ENCODE results near the gene CRIM1. TPM values are rescaled to one million over a fixed set of nuclear protein-coding genes. Genes with fewer than 3 reads are reported as not detected.

Gene CRIM1
- total RNA-seq, 2 experiments from 2014 or later: 3.9 to 5.2 TPM

- CTCF ChIA-PET: interaction anchor here (0.6 to 1.4 kb wide), 2 partner anchors 10 to 17 kb away, joined by 3 to 4 read pairs; no protein-coding TSS in a partner anchor
- H3K9me3 Mint-ChIP-seq (ENCODE audit: low read depth): no peaks in the 10 kb centered on the region
- no peaks in the 10 kb centered on the region for H3K27me3 Mint-ChIP-seq
- ATAC-seq: no peak
- H3K4me1 Mint-ChIP-seq: no peaks in the 10 kb centered on the region
- no peaks in the 10 kb centered on the region for H3K36me3 Mint-ChIP-seq (ENCODE audit: low read depth)
- no peak for DNase-seq
- H3K4me3 Mint-ChIP-seq: no peak overlapping the region
- H3K27ac Mint-ChIP-seq: no peak overlapping the region
- intact Hi-C loops (cut with DNase I, micrococcal nuclease): no loop called here
- POLR2A ChIA-PET: no interaction called here
Measured at GRCh38 chr2:36450466-36451196, 95.1 kb downstream of the CRIM1 start.

- Mint-ChIP-seq H3K36me3 (ENCODE audit: low read depth) (no peaks in the 10 kb centered on the region), H3K9me3 (ENCODE audit: low read depth) (no peaks in the 10 kb centered on the region), H3K4me1 (no peaks in the 10 kb centered on the region), H3K4me3 (no peak overlapping the region), H3K27ac (no peak overlapping the region), H3K27me3 (no peaks in the 10 kb centered on the region)
- no peak for DNase-seq
- intact Hi-C loops (cut with DNase I, micrococcal nuclease): no loop called here
- POLR2A ChIA-PET: no interaction called here
- CTCF ChIA-PET: interaction anchor here (1.4 kb wide), 1 partner anchor 11 kb away, joined by 4 read pairs; no protein-coding TSS in a partner anchor
- no peak for ATAC-seq
Measured at GRCh38 chr2:36451512-36451911, 95.9 kb downstream of the CRIM1 start.

- H3K4me1 Mint-ChIP-seq: no peaks in the 10 kb centered on the region
- H3K36me3 Mint-ChIP-seq (ENCODE audit: low read depth): no peaks in the 10 kb centered on the region
- intact Hi-C loops (cut with DNase I, micrococcal nuclease): no loop called here
- ChIA-PET CTCF (interaction anchor here (1.4 kb wide), 1 partner anchor 12 kb away, joined by 4 read pairs; no protein-coding TSS in a partner anchor), POLR2A (no interaction called here)
- no peaks in the 10 kb centered on the region for H3K27me3 Mint-ChIP-seq
- no peaks in the 10 kb centered on the region for H3K9me3 Mint-ChIP-seq (ENCODE audit: low read depth)
- H3K27ac Mint-ChIP-seq: no peak overlapping the region
- no peak overlapping the region for H3K4me3 Mint-ChIP-seq
- no peak for ATAC-seq
- DNase-seq: no peak
Measured at GRCh38 chr2:36452260-36452659, 96.7 kb downstream of the CRIM1 start.

GRCh38 chr2:36453652-36454051, 98.1 kb downstream of the CRIM1 start:
- ChIA-PET CTCF (no interaction called here), POLR2A (no interaction called here)
- intact Hi-C loops (cut with DNase I, micrococcal nuclease): no loop called here
- Mint-ChIP-seq H3K27ac (no peak overlapping the region), H3K4me3 (no peak overlapping the region), H3K4me1 (no peaks in the 10 kb centered on the region), H3K27me3 (no peaks in the 10 kb centered on the region), H3K36me3 (ENCODE audit: low read depth) (no peaks in the 10 kb centered on the region), H3K9me3 (ENCODE audit: low read depth) (no peaks in the 10 kb centered on the region)
- ATAC-seq: no peak
- DNase-seq: no peak

GRCh38 chr2:36455011-36455410, 99.4 kb downstream of the CRIM1 start:
- DNase-seq: no peak
- H3K9me3 Mint-ChIP-seq (ENCODE audit: low read depth): no peaks in the 10 kb centered on the region
- POLR2A ChIA-PET: no interaction called here

GRCh38 chr2:36455788-36456187, 100.2 kb downstream of the CRIM1 start:
- ChIA-PET CTCF (no interaction called here), POLR2A (no interaction called here)
- H3K27ac Mint-ChIP-seq: no peak overlapping the region
- no peaks in the 10 kb centered on the region for H3K36me3 Mint-ChIP-seq (ENCODE audit: low read depth)
- no peaks in the 10 kb centered on the region for H3K27me3 Mint-ChIP-seq
- no peaks in the 10 kb centered on the region for H3K9me3 Mint-ChIP-seq (ENCODE audit: low read depth)
- no peak for ATAC-seq
- H3K4me3 Mint-ChIP-seq: no peak overlapping the region
- H3K4me1 Mint-ChIP-seq: no peaks in the 10 kb centered on the region
- intact Hi-C loops (cut with DNase I, micrococcal nuclease): no loop called here
- no peak for DNase-seq

More at GRCh38 chr2:36455011-36455410, 99.4 kb downstream of the CRIM1 start:
- no peak overlapping the region for H3K27ac Mint-ChIP-seq
- no peak overlapping the region for H3K4me3 Mint-ChIP-seq
- no peak for ATAC-seq
- CTCF ChIA-PET: no interaction called here
- no peaks in the 10 kb centered on the region for H3K27me3 Mint-ChIP-seq
- no peaks in the 10 kb centered on the region for H3K4me1 Mint-ChIP-seq
- intact Hi-C loops (cut with DNase I, micrococcal nuclease): no loop called here
- no peaks in the 10 kb centered on the region for H3K36me3 Mint-ChIP-seq (ENCODE audit: low read depth)

- Mint-ChIP-seq H3K4me1 (no peaks in the 10 kb centered on the region), H3K4me3 (no peak overlapping the region), H3K9me3 (ENCODE audit: low read depth) (no peaks in the 10 kb centered on the region), H3K36me3 (ENCODE audit: low read depth) (no peaks in the 10 kb centered on the region), H3K27ac (no peak overlapping the region), H3K27me3 (no peaks in the 10 kb centered on the region)
- ChIA-PET CTCF (interaction anchor here (1.1 kb wide), 1 partner anchor 36 kb away, joined by 3 read pairs; no protein-coding TSS in a partner anchor), POLR2A (no interaction called here)
- intact Hi-C loops (cut with DNase I, micrococcal nuclease): no loop called here
- no peak for ATAC-seq
- no peak for DNase-seq
Measured at GRCh38 chr2:36456227-36457175, 100.9 kb downstream of the CRIM1 start.

- no peaks in the 10 kb centered on the region for H3K9me3 Mint-ChIP-seq (ENCODE audit: low read depth)
- POLR2A ChIA-PET: no interaction called here
Measured at GRCh38 chr2:36458106-36458505, 102.5 kb downstream of the CRIM1 start.

GRCh38 chr2:36459725-36460137, 104.2 kb downstream of the CRIM1 start:
- Mint-ChIP-seq H3K36me3 (ENCODE audit: low read depth) (no peaks in the 10 kb centered on the region), H3K9me3 (ENCODE audit: low read depth) (no peaks in the 10 kb centered on the region), H3K27me3 (no peaks in the 10 kb centered on the region), H3K4me1 (no peaks in the 10 kb centered on the region), H3K27ac (no peak overlapping the region), H3K4me3 (no peak overlapping the region)
- ChIA-PET POLR2A (no interaction called here), CTCF (interaction anchor here (1.0 kb wide), 1 partner anchor 24 kb away, joined by 3 read pairs; no protein-coding TSS in a partner anchor)
- intact Hi-C loops (cut with DNase I, micrococcal nuclease): no loop called here
- no peak for ATAC-seq
- DNase-seq: no peak

More at GRCh38 chr2:36458106-36458505, 102.5 kb downstream of the CRIM1 start:
- no peaks in the 10 kb centered on the region for H3K27me3 Mint-ChIP-seq
- no peak overlapping the region for H3K27ac Mint-ChIP-seq
- DNase-seq: no peak
- no peak for ATAC-seq
- no peaks in the 10 kb centered on the region for H3K36me3 Mint-ChIP-seq (ENCODE audit: low read depth)
- CTCF ChIA-PET: no interaction called here
- H3K4me1 Mint-ChIP-seq: no peaks in the 10 kb centered on the region
- no peak overlapping the region for H3K4me3 Mint-ChIP-seq
- intact Hi-C loops (cut with DNase I, micrococcal nuclease): no loop called here

GRCh38 chr2:36461039-36461681, 105.6 kb downstream of the CRIM1 start:
- ChIA-PET POLR2A (no interaction called here), CTCF (interaction anchor here (0.5 to 1.0 kb wide), 2 partner anchors 22 to 1146 kb away, joined by 3 to 4 read pairs; no protein-coding TSS in a partner anchor)
- no peaks in the 10 kb centered on the region for H3K4me1 Mint-ChIP-seq
- H3K27ac Mint-ChIP-seq: no peak overlapping the region
- intact Hi-C loops (cut with DNase I, micrococcal nuclease): no loop called here
- H3K9me3 Mint-ChIP-seq (ENCODE audit: low read depth): no peaks in the 10 kb centered on the region
- peak; percentile 94 for ATAC-seq
- H3K36me3 Mint-ChIP-seq (ENCODE audit: low read depth): no peaks in the 10 kb centered on the region
- no peaks in the 10 kb centered on the region for H3K27me3 Mint-ChIP-seq
- no peak for DNase-seq
- no peak overlapping the region for H3K4me3 Mint-ChIP-seq

- Mint-ChIP-seq H3K27ac (no peak overlapping the region), H3K36me3 (ENCODE audit: low read depth) (no peaks in the 10 kb centered on the region), H3K4me3 (no peak overlapping the region), H3K4me1 (no peaks in the 10 kb centered on the region), H3K9me3 (ENCODE audit: low read depth) (no peaks in the 10 kb centered on the region), H3K27me3 (no peaks in the 10 kb centered on the region)
- ChIA-PET POLR2A (no interaction called here), CTCF (interaction anchor here (0.7 to 0.9 kb wide), 2 partner anchors 72 to 110 kb away, joined by 3 read pairs; no protein-coding TSS in a partner anchor)
- no peak for ATAC-seq
- intact Hi-C loops (cut with DNase I, micrococcal nuclease): no loop called here
- DNase-seq: no peak
Measured at GRCh38 chr2:36462311-36462935, 106.8 kb downstream of the CRIM1 start.

Measured in activated CD4-positive, alpha-beta T cell treated with anti-CD3 and anti-CD28 coated beads for 36 hours (primary cell).